Measurements from ENCODE around the gene HYAL3. TPM values are rescaled to one million over a fixed set of nuclear protein-coding genes. Genes with fewer than 3 reads are reported as not detected.

The HYAL3 gene
- total RNA-seq, 1 experiment from 2014 or later, result 10.3 TPM

DNA sequence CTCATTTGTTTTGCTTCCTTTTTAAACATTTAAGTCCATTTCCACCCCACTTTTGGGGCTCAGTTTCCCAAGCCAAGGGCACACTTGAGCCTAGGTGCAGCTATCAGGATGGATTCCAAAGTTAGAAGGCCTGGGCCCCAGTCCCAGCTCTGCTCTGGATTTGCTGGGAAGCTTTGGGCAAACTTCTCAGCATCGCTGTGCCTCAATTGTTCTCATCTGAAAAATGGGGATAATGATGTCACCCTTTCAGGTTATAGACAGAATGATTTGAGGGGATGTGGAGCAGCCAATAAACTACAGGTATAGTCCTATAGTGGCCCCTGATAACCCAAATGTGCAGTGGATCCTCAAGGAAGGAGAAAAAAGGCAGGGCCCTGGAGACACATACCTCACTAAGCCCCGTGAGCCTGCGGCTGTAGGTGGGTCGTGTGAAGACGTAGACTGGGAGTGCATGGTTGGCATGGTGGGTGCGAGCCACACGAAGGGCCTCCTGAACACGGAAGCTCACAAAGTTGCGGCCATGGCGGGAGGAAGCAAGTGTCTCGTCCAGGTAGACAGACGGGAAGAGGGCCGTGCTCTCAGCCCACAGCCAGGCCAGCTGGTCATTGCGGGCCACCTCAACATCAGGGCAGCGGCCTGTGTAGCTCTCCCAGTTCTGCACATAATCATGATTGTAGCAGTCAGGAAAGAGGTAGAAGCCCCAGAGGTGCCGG lies 20.1 kb upstream of the HYAL3 start:
- intact Hi-C loops (cut with micrococcal nuclease), result no loop called here
- Histone ChIP-seq H3K4me3 (replicated peaks in 1 of 2; ENCODE audit: low read depth in 1 of 2, low read length in 2 of 2) (no peak overlapping the region), H3K9me2 (ENCODE audit: insufficient read depth) (no peaks in the 10 kb centered on the region), H4K20me1 (ENCODE audit: insufficient read depth) (no peaks in the 10 kb centered on the region), H3K27me3 (ENCODE audit: insufficient read depth, low read length) (no peaks in the 10 kb centered on the region), H3K4me1 (ENCODE audit: control insufficient read depth in 1 of 2, insufficient read depth in 2 of 2, low read length in 2 of 2) (peaks cover 68 to 90% of the 10 kb centered on the region in 2 experiments), H3K27ac (ENCODE audit: low read depth, low read length) (peak overlapping the region; percentile 98), H3K9ac (ENCODE audit: low read length) (peak overlapping the region; percentile 88; the same call in 1 of the 2 replicates), H2AFZ (ENCODE audit: low read depth, low read length, poor library complexity, severe bottlenecking) (no peak overlapping the region), H3K9me3 (ENCODE audit: control insufficient read depth in 1 of 2, insufficient read depth in 1 of 2, low read depth in 1 of 2, low read length in 2 of 2) (no peaks in the 10 kb centered on the region), H3K4me2 (ENCODE audit: low read length) (peak overlapping the region; percentile 92), H3K79me2 (ENCODE audit: insufficient read depth, low read length) (peaks cover 51% of the 10 kb centered on the region), H3K36me3 (ENCODE audit: control insufficient read depth in 1 of 2, insufficient read depth in 2 of 2, low read length in 2 of 2) (peaks cover 2 to 17% of the 10 kb centered on the region in 2 experiments; a peak in 1 of 4 replicates)
- no TSS peak for BruUV-seq (replicated peaks)
- CTCF ChIA-PET, result interaction anchor here (0.7 kb wide), 1 partner anchor 9 kb away, joined by 3 read pairs; the partner anchor contains the start of gene TUSC2
- RAD21 ChIA-PET (ENCODE audit: low non-redundant PET in 1 of 2, low total read pairs in 2 of 2, uncharacterized antibody in 2 of 2, unreplicated experiment in 2 of 2), result no interaction called here
- ATAC-seq (no peak), DNase-seq (ENCODE audit: low read depth, low spot score) (no peak)
- POLR2A ChIA-PET, result no interaction called here
- TF ChIP-seq CBX3 (IDR thresholded peaks at IDR 0.05; ENCODE audit: low read depth), result no peak

GRCh38 chr3:50318615-50319014 lies 19.4 kb upstream of the HYAL3 start:
- H3K9ac ChIP-seq (ENCODE audit: low read length), result peak overlapping the region; percentile 65; the same call in 1 of the 2 replicates
- H2AFZ ChIP-seq (ENCODE audit: low read depth, low read length, poor library complexity, severe bottlenecking), result no peak overlapping the region
- ChIA-PET CTCF (interaction anchor here (0.7 kb wide), 2 partner anchors 10 to 18 kb away, joined by 3 read pairs; partner anchors contain the start of gene TUSC2), RAD21 (ENCODE audit: low non-redundant PET in 1 of 2, low total read pairs in 2 of 2, uncharacterized antibody in 2 of 2, unreplicated experiment in 2 of 2) (interaction anchor here in 1 of 2 experiments (1.5 kb wide), 1 partner anchor 19 kb away, joined by 4 read pairs; the partner anchor contains the start of genes HYAL3 and NAA80), POLR2A (no interaction called here)
- no peaks in the 10 kb centered on the region for H3K9me3 ChIP-seq (ENCODE audit: control insufficient read depth in 1 of 2, insufficient read depth in 1 of 2, low read depth in 1 of 2, low read length in 2 of 2)
- no peaks in the 10 kb centered on the region for H3K9me2 ChIP-seq (ENCODE audit: insufficient read depth)
- H3K4me3 ChIP-seq (replicated peaks in 1 of 2; ENCODE audit: low read depth in 1 of 2, low read length in 2 of 2), result no peak overlapping the region
- peak overlapping the region; percentile 98 for H3K27ac ChIP-seq (ENCODE audit: low read depth, low read length)
- BruUV-seq (replicated peaks), result no TSS peak
- ATAC-seq (no peak), DNase-seq (ENCODE audit: low read depth, low spot score) (no peak)
- no peaks in the 10 kb centered on the region for H4K20me1 ChIP-seq (ENCODE audit: insufficient read depth)
- no peaks in the 10 kb centered on the region for H3K27me3 ChIP-seq (ENCODE audit: insufficient read depth, low read length)
- peaks cover 51% of the 10 kb centered on the region for H3K79me2 ChIP-seq (ENCODE audit: insufficient read depth, low read length)
- peaks cover 2 to 17% of the 10 kb centered on the region in 2 experiments; a peak in 1 of 4 replicates for H3K36me3 ChIP-seq (ENCODE audit: control insufficient read depth in 1 of 2, insufficient read depth in 2 of 2, low read length in 2 of 2)
- peak overlapping the region; percentile 92 for H3K4me2 ChIP-seq (ENCODE audit: low read length)
- H3K4me1 ChIP-seq (ENCODE audit: control insufficient read depth in 1 of 2, insufficient read depth in 2 of 2, low read length in 2 of 2), result peaks cover 65 to 93% of the 10 kb centered on the region in 2 experiments
- intact Hi-C loops (cut with micrococcal nuclease), result no loop called here
- TF ChIP-seq SRF (IDR thresholded peaks at IDR 0.05; ENCODE audit: low read depth), result no peak
- no peak for TF ChIP-seq FOSL1 (IDR thresholded peaks at IDR 0.05; ENCODE audit: low read depth)
- TF ChIP-seq CEBPB (IDR thresholded peaks at IDR 0.05; ENCODE audit: low read depth), result no peak
- no peak for TF ChIP-seq SIN3A (IDR thresholded peaks at IDR 0.05; ENCODE audit: low read depth)
- no peak for TF ChIP-seq TCF7L2 (IDR thresholded peaks at IDR 0.05; ENCODE audit: borderline replicate concordance, extremely low read depth, insufficient read depth, insufficient read length)
- TF ChIP-seq, protein P1, sequence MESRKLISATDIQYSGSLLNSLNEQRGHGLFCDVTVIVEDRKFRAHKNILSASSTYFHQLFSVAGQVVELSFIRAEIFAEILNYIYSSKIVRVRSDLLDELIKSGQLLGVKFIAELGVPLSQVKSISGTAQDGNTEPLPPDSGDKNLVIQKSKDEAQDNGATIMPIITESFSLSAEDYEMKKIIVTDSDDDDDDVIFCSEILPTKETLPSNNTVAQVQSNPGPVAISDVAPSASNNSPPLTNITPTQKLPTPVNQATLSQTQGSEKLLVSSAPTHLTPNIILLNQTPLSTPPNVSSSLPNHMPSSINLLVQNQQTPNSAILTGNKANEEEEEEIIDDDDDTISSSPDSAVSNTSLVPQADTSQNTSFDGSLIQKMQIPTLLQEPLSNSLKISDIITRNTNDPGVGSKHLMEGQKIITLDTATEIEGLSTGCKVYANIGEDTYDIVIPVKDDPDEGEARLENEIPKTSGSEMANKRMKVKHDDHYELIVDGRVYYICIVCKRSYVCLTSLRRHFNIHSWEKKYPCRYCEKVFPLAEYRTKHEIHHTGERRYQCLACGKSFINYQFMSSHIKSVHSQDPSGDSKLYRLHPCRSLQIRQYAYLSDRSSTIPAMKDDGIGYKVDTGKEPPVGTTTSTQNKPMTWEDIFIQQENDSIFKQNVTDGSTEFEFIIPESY (IDR thresholded peaks at IDR 0.05; ENCODE audit: extremely low read depth, insufficient replicate concordance, low read length), result no peak
- TF ChIP-seq ELF1 (IDR thresholded peaks at IDR 0.05; ENCODE audit: borderline replicate concordance, low read depth), result no peak
- no peak for TF ChIP-seq EZH2 (IDR thresholded peaks at IDR 0.05)
- no peak for TF ChIP-seq MAX (IDR thresholded peaks at IDR 0.05)
- TF ChIP-seq YY1 (IDR thresholded peaks at IDR 0.05; ENCODE audit: extremely low read depth, insufficient replicate concordance, low read depth, low read length), result no peak
- TF ChIP-seq, protein P2, sequence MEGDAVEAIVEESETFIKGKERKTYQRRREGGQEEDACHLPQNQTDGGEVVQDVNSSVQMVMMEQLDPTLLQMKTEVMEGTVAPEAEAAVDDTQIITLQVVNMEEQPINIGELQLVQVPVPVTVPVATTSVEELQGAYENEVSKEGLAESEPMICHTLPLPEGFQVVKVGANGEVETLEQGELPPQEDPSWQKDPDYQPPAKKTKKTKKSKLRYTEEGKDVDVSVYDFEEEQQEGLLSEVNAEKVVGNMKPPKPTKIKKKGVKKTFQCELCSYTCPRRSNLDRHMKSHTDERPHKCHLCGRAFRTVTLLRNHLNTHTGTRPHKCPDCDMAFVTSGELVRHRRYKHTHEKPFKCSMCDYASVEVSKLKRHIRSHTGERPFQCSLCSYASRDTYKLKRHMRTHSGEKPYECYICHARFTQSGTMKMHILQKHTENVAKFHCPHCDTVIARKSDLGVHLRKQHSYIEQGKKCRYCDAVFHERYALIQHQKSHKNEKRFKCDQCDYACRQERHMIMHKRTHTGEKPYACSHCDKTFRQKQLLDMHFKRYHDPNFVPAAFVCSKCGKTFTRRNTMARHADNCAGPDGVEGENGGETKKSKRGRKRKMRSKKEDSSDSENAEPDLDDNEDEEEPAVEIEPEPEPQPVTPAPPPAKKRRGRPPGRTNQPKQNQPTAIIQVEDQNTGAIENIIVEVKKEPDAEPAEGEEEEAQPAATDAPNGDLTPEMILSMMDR (IDR thresholded peaks at IDR 0.05 in 2 of 3, conservative IDR thresholded peaks at IDR 0.05 in 1 of 3; ENCODE audit: borderline replicate concordance in 1 of 3, insufficient read depth in 1 of 3, low read depth in 2 of 3, low read length in 2 of 3), result no peak
- TF ChIP-seq ZFX (IDR thresholded peaks at IDR 0.05), result no peak
- no peak for TF ChIP-seq SP1 (IDR thresholded peaks at IDR 0.05; ENCODE audit: low read depth)
- TF ChIP-seq EGR1 (IDR thresholded peaks at IDR 0.05; ENCODE audit: low read depth), result no peak
- TF ChIP-seq CBX3 (IDR thresholded peaks at IDR 0.05; ENCODE audit: low read depth), result no peak
- TF ChIP-seq JUND (IDR thresholded peaks at IDR 0.05), result no peak

Measured in HCT116 (cell line).